Small intestine (tissue), 7 donors: ENCODE data around the gene GMDS. TPM values are rescaled to one million over a fixed set of nuclear protein-coding genes. Genes with fewer than 3 reads are reported as not detected.
A peak's percentile ranks its signal among the peaks of the same experiment; 100 is the strongest.

Experiments used
- DNase-seq, 2 donors: peaks; one replicate each; pipeline versions ENCODE4 v3.0.0 to v3.0.0-alpha.2; 2013
- FAIRE-seq: peaks from 2 replicates; lab custom pipeline; 2012; peaks lifted over from hg19 to GRCh38; lab: Jason Lieb, UNC
- H3K27ac ChIP-seq, 3 donors: one replicate each; pipeline ENCODE4 v1.5.1; 2013; ENCODE audit warnings: low read length in 2 of 3, mild to moderate bottlenecking in 2 of 3, control low read depth in 1 of 3, inconsistent platforms in 1 of 3, low read depth in 1 of 3, moderate library complexity in 1 of 3
- H3K27me3 ChIP-seq, 3 donors: one replicate each; pipeline ENCODE4 v1.6.1; 2013; ENCODE audit warnings: low read length in 3 of 3, inconsistent platforms in 1 of 3; ENCODE audit not compliant: control insufficient read depth in 3 of 3, insufficient read depth in 3 of 3
- H3K36me3 ChIP-seq, 3 donors: one replicate each; pipeline ENCODE4 v1.6.1; 2013; ENCODE audit warnings: low read length in 3 of 3, inconsistent platforms in 1 of 3, low read depth in 1 of 3, mild to moderate bottlenecking in 1 of 3, moderate library complexity in 1 of 3; ENCODE audit not compliant: control insufficient read depth in 3 of 3, insufficient read depth in 2 of 3
- H3K4me1 ChIP-seq, 3 donors: one replicate each; pipeline ENCODE4 v1.6.1; 2013; ENCODE audit warnings: low read length in 2 of 3, inconsistent platforms in 1 of 3, low read depth in 1 of 3, mild to moderate bottlenecking in 1 of 3, moderate library complexity in 1 of 3; ENCODE audit not compliant: control insufficient read depth in 3 of 3, insufficient read depth in 2 of 3
- H3K4me3 ChIP-seq, 3 donors: one replicate each; pipeline ENCODE4 v1.5.1; 2013; ENCODE audit warnings: low read length in 3 of 3, control low read depth in 1 of 3, inconsistent platforms in 1 of 3, low read depth in 1 of 3, mild to moderate bottlenecking in 1 of 3, moderate library complexity in 1 of 3
- H3K9me3 ChIP-seq, 2 donors: one replicate each; pipeline ENCODE4 v1.6.1; 2013; ENCODE audit warnings: low read depth in 1 of 2, low read length in 1 of 2; ENCODE audit not compliant: control insufficient read depth in 2 of 2, insufficient read depth in 1 of 2
- WGBS, 3 donors: extraction: QIAGEN DNeasy Blood & Tissue Kit; methylation state at CpG; one replicate each; pipeline ENCODE4 v1.1.7; 2013; 5-methylcytosine and 5-hydroxymethylcytosine counted together
- polyA plus RNA-seq, 4 donors: library from polyadenylated mRNA; stranded (reverse) in 3 of 4; unstranded in 1 of 4; fragments of 200-250 nt in 3 of 4; fragments of 120-200 nt in 1 of 4; gene quantifications; one replicate each; pipeline versions ENCODE4 v1.2.1 to v1.2.3, GENCODE V29; 2013
- donor health status: healthy with polysubstance abuse.
- donor health status: control.
- donor health status: control.
- donor health status: Bipolar disorder and iron deficiency.
- donor health status: healthy.

GMDS gene
- polyA plus RNA-seq, 4 donors: 64.5 to 243 (median 200) TPM

- Histone ChIP-seq H3K4me3 (no peak overlapping the region), H3K36me3 (peaks cover 0 to 6% (median 0%) of the 10 kb centered on the region in 3 donors), H3K4me1 (no peaks in the 10 kb centered on the region), H3K27ac (no peak overlapping the region), H3K9me3 (no peaks in the 10 kb centered on the region), H3K27me3 (no peaks in the 10 kb centered on the region)
- no peak for DNase-seq
- FAIRE-seq: no peak
Measured at GRCh38 chr6:2055911-2056310, 189.5 kb downstream of the GMDS start.

- WGBS, 3 donors: 85 to 94% (median 92%) methylated on average over 1 of the region's 1 CpG
- Histone ChIP-seq H3K36me3 (peaks cover 0 to 5% (median 0%) of the 10 kb centered on the region in 3 donors), H3K27ac (no peak overlapping the region), H3K4me3 (no peak overlapping the region), H3K4me1 (no peaks in the 10 kb centered on the region), H3K27me3 (no peaks in the 10 kb centered on the region), H3K9me3 (no peaks in the 10 kb centered on the region)
- DNase-seq (no peak), FAIRE-seq (no peak)
Measured at GRCh38 chr6:2055143-2055542, 190.3 kb downstream of the GMDS start.

GRCh38 chr6:2054516-2055067 is 190.8 kb downstream of the GMDS start:
- H3K27ac ChIP-seq: no peak overlapping the region
- WGBS, 3 donors: 83 to 89% (median 87%) methylated on average over 4 of the region's 4 CpGs
- no peaks in the 10 kb centered on the region for H3K4me1 ChIP-seq
- H3K4me3 ChIP-seq: no peak overlapping the region
- no peaks in the 10 kb centered on the region for H3K9me3 ChIP-seq
- no peaks in the 10 kb centered on the region for H3K27me3 ChIP-seq
- FAIRE-seq (no peak), DNase-seq (no peak)
- peaks cover 0 to 5% (median 0%) of the 10 kb centered on the region in 3 donors for H3K36me3 ChIP-seq

GRCh38 chr6:2053691-2054090 is 191.7 kb downstream of the GMDS start:
- no peak overlapping the region for H3K27ac ChIP-seq
- no peaks in the 10 kb centered on the region for H3K4me1 ChIP-seq
- peaks cover 0 to 3% (median 0%) of the 10 kb centered on the region in 3 donors for H3K36me3 ChIP-seq
- H3K4me3 ChIP-seq: no peak overlapping the region
- DNase-seq (no peak), FAIRE-seq (no peak)
- H3K27me3 ChIP-seq: no peaks in the 10 kb centered on the region
- H3K9me3 ChIP-seq: peaks cover 0 to 2% of the 10 kb centered on the region in 2 donors

GRCh38 chr6:2047855-2048254 is 197.6 kb downstream of the GMDS start:
- H3K4me1 ChIP-seq: no peaks in the 10 kb centered on the region
- H3K4me3 ChIP-seq: no peak overlapping the region
- no peak overlapping the region for H3K27ac ChIP-seq
- no peaks in the 10 kb centered on the region for H3K27me3 ChIP-seq
- H3K9me3 ChIP-seq: peaks cover 0 to 2% of the 10 kb centered on the region in 2 donors
- 57 to 90% (median 71%) methylated on average over 2 of the region's 2 CpGs for WGBS, 3 donors
- no peak for FAIRE-seq
- H3K36me3 ChIP-seq: no peaks in the 10 kb centered on the region
- no peak for DNase-seq

GRCh38 chr6:2044192-2044591 is 201.2 kb downstream of the GMDS start:
- Histone ChIP-seq H3K4me3 (no peak overlapping the region), H3K36me3 (no peaks in the 10 kb centered on the region), H3K4me1 (no peaks in the 10 kb centered on the region), H3K27me3 (no peaks in the 10 kb centered on the region), H3K27ac (no peak overlapping the region), H3K9me3 (no peaks in the 10 kb centered on the region)
- WGBS, 3 donors: 97 to 99% (median 99%) methylated on average over 4 of the region's 4 CpGs
- DNase-seq: no peak
- no peak for FAIRE-seq

GRCh38 chr6:2042956-2043648 is 202.3 kb downstream of the GMDS start:
- 81 to 90% (median 90%) methylated on average over 6 of the region's 6 CpGs for WGBS, 3 donors
- no peak for FAIRE-seq
- Histone ChIP-seq H3K36me3 (peaks cover 0 to under 1% (median 0%) of the 10 kb centered on the region in 3 donors), H3K4me3 (no peak overlapping the region), H3K27me3 (no peaks in the 10 kb centered on the region), H3K4me1 (no peaks in the 10 kb centered on the region), H3K27ac (no peak overlapping the region), H3K9me3 (no peaks in the 10 kb centered on the region)
- DNase-seq: no peak

GRCh38 chr6:2038092-2038491 is 207.3 kb downstream of the GMDS start:
- Histone ChIP-seq H3K27ac (no peak overlapping the region), H3K4me3 (no peak overlapping the region), H3K36me3 (peaks cover 0 to 3% (median 0%) of the 10 kb centered on the region in 3 donors), H3K27me3 (no peaks in the 10 kb centered on the region), H3K9me3 (no peaks in the 10 kb centered on the region), H3K4me1 (no peaks in the 10 kb centered on the region)
- WGBS, 3 donors: 64 to 86% (median 68%) methylated on average over 8 of the region's 8 CpGs
- FAIRE-seq (no peak), DNase-seq (peak in 1 of 2 donors; percentile 42)
